ENCODE results near the gene TEX22. TPM values are rescaled to one million over a fixed set of nuclear protein-coding genes. Genes with fewer than 3 reads are reported as not detected.

TEX22 gene
- total RNA-seq, 4 donors from 2014 or later, result 0.22 to 0.81 (median 0.33) TPM; not detected in 1

DNA sequence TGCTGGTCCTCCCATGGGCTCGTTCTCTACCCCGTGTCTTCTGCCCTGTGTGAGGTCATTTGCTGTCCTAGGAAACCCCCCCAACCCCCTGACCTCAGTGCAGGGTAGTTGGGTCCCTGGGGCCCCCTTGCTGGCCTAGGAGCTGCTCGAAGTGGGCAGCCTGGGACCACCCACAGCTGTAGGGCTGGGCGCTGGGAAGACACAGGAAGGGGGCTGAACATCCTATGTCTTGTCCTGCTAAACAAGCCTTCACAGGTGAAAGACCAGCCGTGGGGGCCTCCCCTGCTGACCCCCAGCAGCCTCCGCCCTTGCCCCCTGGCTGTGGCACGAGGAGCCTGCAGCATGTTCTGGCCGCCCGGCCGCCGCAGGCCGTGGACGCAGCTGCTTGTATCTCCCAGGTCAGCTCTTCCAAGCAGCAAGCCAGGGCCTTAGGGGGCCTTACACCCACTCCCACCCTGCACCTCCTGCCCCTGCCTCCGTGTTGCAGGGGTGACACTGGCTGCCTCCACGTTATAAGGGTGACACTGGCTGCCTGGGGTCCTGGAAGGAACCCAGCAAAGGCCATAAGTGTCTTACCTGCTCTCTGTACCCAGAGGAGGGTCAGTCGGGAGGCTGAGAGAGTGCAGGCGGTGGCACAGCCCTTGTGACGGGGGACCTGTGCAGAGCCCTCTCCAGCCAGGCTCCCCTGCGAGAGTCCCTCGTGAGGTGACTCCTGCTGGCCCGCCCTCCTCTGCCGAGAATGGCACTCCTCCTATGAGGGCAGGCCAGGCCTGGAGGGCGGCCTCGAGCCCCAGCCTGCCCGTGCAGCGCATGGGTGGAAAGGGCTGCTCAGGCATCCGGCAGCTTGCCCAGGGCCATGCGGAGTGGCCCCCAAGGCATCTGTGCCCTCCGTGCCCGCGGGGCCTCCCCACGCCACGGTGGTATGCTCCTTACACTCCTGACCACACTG lies 11.5 kb upstream of the TEX22 start:
- 89 to 97% methylated on average over 6 to 29 of the region's 33 CpGs for WGBS, 2 donors
- H3K4me1 ChIP-seq, result no peaks in the 10 kb centered on the region
- no peak for DNase-seq
- no peaks in the 10 kb centered on the region for H3K27me3 ChIP-seq
- TF ChIP-seq CTCF (IDR thresholded peaks at IDR 0.05) (no peak), POLR2A (IDR thresholded peaks at IDR 0.05) (no peak)
- peaks cover 14 to 30% of the 10 kb centered on the region in 2 donors for H3K36me3 ChIP-seq
- no peak overlapping the region for H3K27ac ChIP-seq
- no peak overlapping the region for H3K4me3 ChIP-seq (replicated peaks in 1 of 3)
- H3K9me3 ChIP-seq, result no peaks in the 10 kb centered on the region
- intact Hi-C loops (cut with DNase I), result no loop called here

- Histone ChIP-seq H3K27ac (no peak overlapping the region), H3K4me1 (no peaks in the 10 kb centered on the region), H3K36me3 (peaks cover 11 to 23% of the 10 kb centered on the region in 2 donors), H3K27me3 (no peaks in the 10 kb centered on the region), H3K4me3 (replicated peaks in 1 of 3) (no peak overlapping the region), H3K9me3 (no peaks in the 10 kb centered on the region)
- intact Hi-C loops (cut with DNase I), result no loop called here
- TF ChIP-seq POLR2A (IDR thresholded peaks at IDR 0.05) (no peak), CTCF (IDR thresholded peaks at IDR 0.05) (no peak)
- DNase-seq, result no peak
- no CpG with 5 or more reads among the region's 10 CpGs for WGBS, 2 donors
Observed at GRCh38 chr14:105387530-105387922, 10.8 kb upstream of the TEX22 start.

GRCh38 chr14:105388110-105388951 lies 10.0 kb upstream of the TEX22 start:
- WGBS, 2 donors, result 85 to 92% methylated on average over 8 to 19 of the region's 25 CpGs
- Histone ChIP-seq H3K4me1 (no peaks in the 10 kb centered on the region), H3K27me3 (no peaks in the 10 kb centered on the region), H3K27ac (no peak overlapping the region), H3K9me3 (no peaks in the 10 kb centered on the region), H3K4me3 (replicated peaks in 1 of 3) (no peak overlapping the region), H3K36me3 (peaks cover 8 to 18% of the 10 kb centered on the region in 2 donors)
- DNase-seq, result no peak
- intact Hi-C loops (cut with DNase I), result no loop called here
- TF ChIP-seq CTCF (IDR thresholded peaks at IDR 0.05), result no peak
- TF ChIP-seq POLR2A (IDR thresholded peaks at IDR 0.05), result no peak

DNA sequence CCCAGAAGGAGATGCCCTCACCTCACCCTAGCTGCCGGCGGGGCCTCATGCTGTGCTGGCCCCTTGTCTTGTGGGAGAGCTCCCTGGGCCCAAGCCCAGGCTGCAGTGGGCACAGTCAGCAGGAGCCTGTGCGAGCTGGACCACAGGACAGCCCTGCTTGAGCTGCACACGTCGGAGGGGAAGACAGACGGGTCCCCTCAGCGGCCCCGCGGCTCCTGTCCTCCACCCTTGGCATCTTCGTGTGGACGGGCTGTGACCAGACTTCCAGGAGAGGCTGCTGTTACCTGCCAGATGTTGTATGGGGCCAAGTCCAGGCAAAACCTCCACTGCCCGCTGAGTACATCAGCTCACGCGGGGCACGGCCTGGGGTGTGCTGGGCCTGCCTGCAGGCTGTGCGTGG lies 9.4 kb upstream of the TEX22 start:
- no peak overlapping the region for H3K4me3 ChIP-seq (replicated peaks in 1 of 3)
- H3K36me3 ChIP-seq, result peaks cover 6 to 15% of the 10 kb centered on the region in 2 donors
- DNase-seq, result no peak
- no peak for TF ChIP-seq CTCF (IDR thresholded peaks at IDR 0.05)
- TF ChIP-seq POLR2A (IDR thresholded peaks at IDR 0.05), result no peak
- H3K4me1 ChIP-seq, result no peaks in the 10 kb centered on the region
- no peaks in the 10 kb centered on the region for H3K27me3 ChIP-seq
- intact Hi-C loops (cut with DNase I), result no loop called here
- no peak overlapping the region for H3K27ac ChIP-seq
- WGBS, 2 donors, result 81 to 95% methylated on average over 8 to 11 of the region's 16 CpGs
- H3K9me3 ChIP-seq, result no peaks in the 10 kb centered on the region
